ENCODE results near the gene SPPL2C.
"Not testable (repeated sequence)": the region's sequence is repeated elsewhere in the genome, so short reads cannot be mapped to it uniquely, and the experiment has no call there.

Gene SPPL2C

DNA sequence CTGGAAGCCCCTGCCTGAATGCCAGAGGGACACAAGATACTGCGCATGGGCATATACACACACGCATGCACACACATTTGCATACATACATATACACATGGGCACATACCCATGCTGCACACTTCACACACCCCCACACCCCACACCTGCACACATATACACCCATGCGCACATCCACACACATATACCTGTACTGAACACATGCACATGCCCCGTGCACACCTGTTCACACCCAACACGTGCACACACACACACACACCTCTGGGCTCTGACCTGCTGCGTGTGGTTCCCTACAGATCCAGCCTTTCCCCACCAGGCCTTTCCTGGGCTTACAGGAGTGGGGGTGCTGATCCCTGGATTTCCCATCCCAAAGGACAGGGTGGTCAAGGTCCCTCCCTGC lies 6.3 kb downstream of the SPPL2C start:
- H3K27ac Mint-ChIP-seq = no peak overlapping the region
- no peaks in the 10 kb centered on the region for H3K27me3 Mint-ChIP-seq
- no peaks in the 10 kb centered on the region for H3K9me3 Mint-ChIP-seq (ENCODE audit: low read depth)

DNA sequence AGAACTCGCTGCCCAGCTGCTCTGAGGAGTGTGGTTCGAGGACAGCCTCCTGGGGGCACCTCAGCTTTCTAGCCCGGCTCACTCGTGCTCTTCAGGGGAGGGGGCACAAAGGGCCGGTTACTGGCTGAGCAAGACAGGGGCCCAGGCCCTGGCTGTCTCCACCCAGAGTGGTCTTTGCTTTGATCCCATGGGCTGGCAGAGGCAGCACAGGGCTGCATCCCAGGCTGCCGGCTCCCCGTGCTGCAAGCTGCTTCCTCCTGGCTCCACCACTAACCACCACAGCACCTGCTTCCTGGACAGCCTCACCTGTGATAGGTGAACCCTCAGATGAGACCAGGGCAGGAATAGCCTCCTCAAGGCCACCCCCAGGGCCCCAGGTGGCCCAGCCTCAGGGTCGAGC lies 6.8 kb downstream of the SPPL2C start:
- no peaks in the 10 kb centered on the region for H3K9me3 Mint-ChIP-seq (ENCODE audit: low read depth)
- H3K36me3 Mint-ChIP-seq = no peaks in the 10 kb centered on the region
- no peak overlapping the region for H3K27ac Mint-ChIP-seq
- H3K4me3 Mint-ChIP-seq = no peak overlapping the region
- H3K4me1 Mint-ChIP-seq (ENCODE audit: low read depth) = peaks cover 4% of the 10 kb centered on the region
- no peaks in the 10 kb centered on the region for H3K27me3 Mint-ChIP-seq

More for the DNA sequence above, 6.3 kb downstream of the SPPL2C start:
- no peak overlapping the region for H3K4me3 Mint-ChIP-seq
- H3K4me1 Mint-ChIP-seq (ENCODE audit: low read depth) = peaks cover 4% of the 10 kb centered on the region
- H3K36me3 Mint-ChIP-seq = no peaks in the 10 kb centered on the region

DNA sequence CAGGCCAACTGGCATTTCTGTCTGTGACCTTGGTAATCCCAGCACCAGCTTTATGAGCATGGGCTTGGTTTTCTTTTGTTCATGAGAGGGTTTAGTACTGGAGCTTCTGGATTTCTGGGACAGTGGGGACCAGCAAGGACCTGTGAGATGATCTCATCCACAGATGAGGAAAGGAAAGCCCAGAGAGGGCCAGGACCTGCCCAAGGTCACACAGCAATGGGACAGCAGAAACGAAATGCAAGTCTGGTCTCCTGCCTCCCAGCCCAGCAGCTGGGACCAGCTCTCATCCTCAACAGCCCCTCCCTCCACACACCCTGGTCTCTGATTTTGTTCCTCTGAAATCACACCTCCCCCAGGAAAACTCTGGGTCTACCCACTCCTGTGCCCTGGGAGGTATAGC lies 7.2 kb downstream of the SPPL2C start:
- Mint-ChIP-seq H3K4me3 (no peak overlapping the region), H3K27ac (no peak overlapping the region), H3K27me3 (no peaks in the 10 kb centered on the region), H3K9me3 (ENCODE audit: low read depth) (no peaks in the 10 kb centered on the region), H3K36me3 (no peaks in the 10 kb centered on the region), H3K4me1 (ENCODE audit: low read depth) (peaks cover 4% of the 10 kb centered on the region)

DNA sequence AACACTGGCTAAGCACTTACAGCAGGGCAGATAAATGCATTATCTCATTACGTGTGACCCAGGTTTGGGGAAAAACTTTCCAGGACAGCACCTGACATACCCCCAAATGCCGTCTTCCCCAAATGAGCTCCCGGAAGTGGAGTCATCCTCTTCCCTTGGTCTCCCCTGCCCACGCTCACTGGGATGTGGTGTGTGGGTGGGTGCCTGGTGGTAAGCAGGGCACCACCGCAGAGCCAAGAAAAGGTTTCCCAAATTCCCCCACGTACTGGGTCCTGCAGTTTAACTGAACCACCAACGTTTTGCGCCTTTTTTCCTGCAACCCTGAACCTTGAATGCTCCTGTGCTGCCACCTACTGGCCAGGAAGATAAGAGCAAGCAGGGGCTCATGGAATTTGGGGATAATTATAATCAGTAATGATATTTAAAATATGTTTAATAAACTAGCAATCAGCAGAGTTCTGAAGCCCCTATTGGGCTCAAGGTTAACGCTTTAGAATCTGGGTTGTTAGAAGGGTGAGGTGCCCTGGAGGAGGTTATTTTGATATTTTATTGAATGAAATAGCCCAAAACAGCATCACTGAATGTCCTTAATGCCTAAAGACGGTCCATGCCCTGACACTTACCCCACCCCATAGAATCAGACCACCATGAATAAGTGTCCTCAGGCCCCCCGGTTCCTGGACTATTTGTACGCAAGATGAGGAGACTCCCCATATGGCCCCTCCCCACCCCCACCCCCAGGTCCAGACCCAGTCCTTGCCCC lies 8.0 kb downstream of the SPPL2C start:
- H3K4me3 Mint-ChIP-seq = no peak overlapping the region
- H3K27me3 Mint-ChIP-seq = peaks cover 4% of the 10 kb centered on the region
- H3K27ac Mint-ChIP-seq = no peak overlapping the region
- H3K4me1 Mint-ChIP-seq (ENCODE audit: low read depth) = peaks cover 4% of the 10 kb centered on the region
- H3K36me3 Mint-ChIP-seq = no peaks in the 10 kb centered on the region
- H3K9me3 Mint-ChIP-seq (ENCODE audit: low read depth) = no peaks in the 10 kb centered on the region

DNA sequence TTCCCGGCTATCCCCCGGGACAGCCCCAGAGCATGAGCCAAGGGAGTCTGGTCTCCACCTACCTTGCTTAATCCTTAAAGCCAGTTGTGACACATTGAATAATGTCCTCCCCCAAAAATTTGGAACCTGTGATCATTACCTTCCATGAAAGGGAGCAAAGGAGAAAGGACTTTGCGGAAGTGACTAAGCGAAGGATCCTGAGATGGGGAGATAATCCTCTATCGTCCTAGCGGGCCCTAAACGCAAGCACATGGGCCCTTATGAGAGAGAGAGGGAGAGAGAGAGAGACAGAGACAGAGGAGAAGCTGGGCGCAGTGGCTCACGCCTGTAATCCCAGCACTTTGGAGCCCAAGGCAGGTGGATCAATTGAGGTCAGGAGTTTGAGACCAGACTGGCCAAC lies 9.5 kb downstream of the SPPL2C start:
- Mint-ChIP-seq H3K9me3 (ENCODE audit: low read depth) (no peaks in the 10 kb centered on the region), H3K4me1 (ENCODE audit: low read depth) (peaks cover 4% of the 10 kb centered on the region), H3K27ac (no peak overlapping the region), H3K4me3 (no peak overlapping the region), H3K36me3 (no peaks in the 10 kb centered on the region), H3K27me3 (peaks cover 7% of the 10 kb centered on the region)

DNA sequence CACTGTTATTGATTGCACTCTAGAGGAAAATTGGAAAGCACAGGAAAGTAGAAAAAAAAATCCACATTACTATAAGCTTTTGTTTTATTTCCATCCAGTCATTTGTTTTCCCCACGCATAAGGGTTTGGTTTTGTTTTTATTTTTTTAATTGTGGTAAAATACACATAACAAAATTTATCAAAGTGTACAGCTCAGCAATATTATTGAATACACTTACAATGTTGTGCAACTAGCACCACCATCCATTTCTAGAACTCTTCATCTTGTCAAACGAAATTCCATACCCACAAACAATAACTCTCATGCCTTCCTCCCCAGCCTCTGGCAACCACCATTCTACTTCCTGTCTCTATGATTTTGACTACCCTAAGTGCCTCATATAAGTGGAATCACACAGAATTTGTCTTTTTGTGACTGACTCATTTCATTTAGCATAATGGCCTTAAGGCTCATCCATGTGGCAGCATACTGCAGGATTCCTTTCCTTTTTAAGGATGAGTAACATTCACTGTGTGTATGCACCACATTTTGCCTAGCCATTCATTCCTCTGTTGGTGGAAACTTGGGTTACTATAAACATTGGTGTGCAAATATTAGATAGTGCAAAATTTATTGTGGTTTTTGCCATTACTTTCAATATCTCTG lies 11.1 kb downstream of the SPPL2C start:
- peaks cover 4% of the 10 kb centered on the region for H3K4me1 Mint-ChIP-seq (ENCODE audit: low read depth)
- peaks cover 13% of the 10 kb centered on the region for H3K27me3 Mint-ChIP-seq
- no peaks in the 10 kb centered on the region for H3K36me3 Mint-ChIP-seq
- no peak overlapping the region for H3K27ac Mint-ChIP-seq
- H3K9me3 Mint-ChIP-seq (ENCODE audit: low read depth) = no peaks in the 10 kb centered on the region
- no peak overlapping the region for H3K4me3 Mint-ChIP-seq

DNA sequence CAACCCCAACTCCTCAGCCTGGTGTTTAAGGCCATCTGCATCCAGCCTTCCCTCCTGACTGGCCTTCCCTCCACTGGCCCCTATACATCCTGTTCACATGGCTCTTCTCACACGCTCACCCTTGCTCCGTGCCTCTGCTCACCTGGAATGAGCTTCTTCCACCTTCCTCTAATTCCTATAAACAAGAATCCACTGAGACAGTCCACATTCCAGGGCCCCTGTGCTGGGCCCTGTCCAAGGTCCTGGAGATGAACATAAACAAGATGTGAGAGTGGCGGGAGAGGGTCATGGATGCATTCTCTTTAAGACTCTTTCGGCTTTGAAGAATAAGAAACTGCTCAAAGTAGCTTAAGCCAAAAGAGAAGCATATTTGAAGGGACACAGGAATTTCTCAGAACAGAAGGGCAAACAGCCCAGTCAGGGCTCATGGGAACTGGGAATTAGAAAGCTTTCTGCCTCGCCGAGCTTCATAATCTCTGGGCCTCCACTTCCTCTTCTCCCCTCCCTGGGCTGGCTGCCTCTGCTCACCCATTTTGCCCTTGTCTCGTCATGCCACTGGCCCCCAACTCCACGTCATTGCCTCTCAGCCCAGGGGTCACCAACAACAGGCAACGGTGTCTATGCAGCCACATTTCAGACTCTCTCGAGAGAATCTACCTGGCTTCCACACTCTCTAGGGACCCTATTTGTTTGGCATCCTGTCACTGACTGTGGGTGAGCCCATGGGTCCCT lies 13.5 kb downstream of the SPPL2C start:
- peaks cover 2% of the 10 kb centered on the region for H3K4me1 Mint-ChIP-seq (ENCODE audit: low read depth)
- H3K9me3 Mint-ChIP-seq (ENCODE audit: low read depth) = no peaks in the 10 kb centered on the region
- H3K27me3 Mint-ChIP-seq = peaks cover 23% of the 10 kb centered on the region
- H3K4me3 Mint-ChIP-seq = no peak overlapping the region
- H3K27ac Mint-ChIP-seq = no peak overlapping the region
- H3K36me3 Mint-ChIP-seq = no peaks in the 10 kb centered on the region

DNA sequence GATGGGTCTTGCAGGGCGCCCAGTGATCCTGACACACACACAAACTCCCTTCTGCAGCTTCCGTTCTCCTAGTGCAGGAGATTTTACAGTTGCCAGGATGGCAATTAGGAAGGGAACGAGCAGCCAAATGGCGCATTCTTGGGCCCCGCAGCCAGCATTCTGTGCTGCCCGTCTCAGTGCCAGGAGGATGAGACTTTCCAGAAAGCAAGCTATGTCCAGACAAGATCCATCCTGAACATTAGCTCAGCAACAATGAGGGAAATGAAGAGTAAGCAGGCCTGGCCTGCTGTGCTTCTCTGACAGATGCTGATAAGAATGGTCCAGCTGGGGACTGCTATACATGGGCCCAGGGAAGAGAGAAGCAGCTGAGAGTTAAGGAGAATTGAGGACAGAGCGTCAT lies 16.5 kb downstream of the SPPL2C start:
- Mint-ChIP-seq H3K4me3 (no peak overlapping the region), H3K36me3 (no peaks in the 10 kb centered on the region), H3K27ac (no peak overlapping the region), H3K9me3 (ENCODE audit: low read depth) (no peaks in the 10 kb centered on the region), H3K27me3 (peaks cover 23% of the 10 kb centered on the region), H3K4me1 (ENCODE audit: low read depth) (peaks cover 5% of the 10 kb centered on the region)

DNA sequence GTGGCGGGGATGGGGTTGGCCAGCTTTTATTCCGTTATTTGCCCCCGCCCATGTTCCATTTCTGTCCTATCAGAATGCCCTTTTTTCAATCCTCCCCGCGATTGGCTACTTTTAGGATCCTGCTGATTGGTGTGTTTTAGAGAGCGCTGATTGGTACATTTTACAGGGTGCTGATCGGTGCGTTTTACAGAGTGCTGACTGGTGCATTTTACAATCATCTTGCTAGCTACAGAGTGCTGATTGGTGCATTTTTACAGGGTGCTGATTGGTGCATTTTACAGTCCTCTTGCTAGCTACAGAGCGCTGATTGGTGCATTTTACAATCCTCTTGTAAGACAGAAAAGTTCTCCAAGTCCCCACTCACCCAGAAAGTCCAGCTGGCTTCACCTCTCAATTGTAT lies 17.4 kb downstream of the SPPL2C start:
- H3K27ac Mint-ChIP-seq; H3K4me3 Mint-ChIP-seq; H3K9me3 Mint-ChIP-seq (ENCODE audit: low read depth); H3K36me3 Mint-ChIP-seq; H3K4me1 Mint-ChIP-seq (ENCODE audit: low read depth): not testable (repeated sequence)
- peaks cover 23% of the 10 kb centered on the region for H3K27me3 Mint-ChIP-seq

DNA sequence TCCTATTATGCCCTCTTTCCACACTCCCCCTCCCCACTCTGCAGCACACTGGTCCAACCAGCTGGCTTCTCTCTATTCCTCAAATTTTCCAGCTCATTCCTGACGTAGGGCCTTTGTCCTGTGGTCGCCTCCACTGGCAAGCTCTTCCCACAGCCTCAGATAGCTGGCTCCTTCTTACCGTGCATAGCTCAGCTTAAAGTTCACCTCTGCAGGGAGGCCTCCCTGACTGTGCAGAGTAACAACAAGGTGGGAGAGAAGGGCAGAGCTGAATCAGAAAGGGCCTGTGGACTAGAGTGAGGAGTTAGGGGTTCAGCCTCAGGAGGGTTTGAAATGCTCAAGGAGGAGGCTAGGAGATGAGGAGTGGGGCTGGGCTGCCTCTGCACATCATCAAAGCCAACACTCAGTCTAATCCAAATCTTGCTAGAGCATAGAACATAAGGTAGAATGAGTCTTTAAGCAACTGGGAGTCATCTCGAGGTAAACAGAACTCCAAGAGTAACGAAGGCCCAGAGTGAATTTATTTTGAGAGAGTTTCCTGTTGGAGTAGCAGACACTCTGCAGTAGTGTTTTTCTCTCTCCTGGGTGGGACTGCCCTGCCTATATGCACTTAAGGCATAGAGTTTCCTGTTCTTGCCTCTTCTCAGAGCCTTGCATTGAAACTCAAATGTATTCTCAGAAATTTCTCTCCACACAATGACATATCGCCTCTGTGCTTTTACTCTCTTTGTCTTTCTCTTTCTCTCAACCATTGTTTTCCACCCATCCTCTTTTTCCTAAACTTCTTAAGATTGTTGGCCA lies 19.4 kb downstream of the SPPL2C start:
- Mint-ChIP-seq H3K4me3 (no peak overlapping the region), H3K9me3 (ENCODE audit: low read depth) (no peaks in the 10 kb centered on the region), H3K27me3 (peaks cover 19% of the 10 kb centered on the region)

DNA sequence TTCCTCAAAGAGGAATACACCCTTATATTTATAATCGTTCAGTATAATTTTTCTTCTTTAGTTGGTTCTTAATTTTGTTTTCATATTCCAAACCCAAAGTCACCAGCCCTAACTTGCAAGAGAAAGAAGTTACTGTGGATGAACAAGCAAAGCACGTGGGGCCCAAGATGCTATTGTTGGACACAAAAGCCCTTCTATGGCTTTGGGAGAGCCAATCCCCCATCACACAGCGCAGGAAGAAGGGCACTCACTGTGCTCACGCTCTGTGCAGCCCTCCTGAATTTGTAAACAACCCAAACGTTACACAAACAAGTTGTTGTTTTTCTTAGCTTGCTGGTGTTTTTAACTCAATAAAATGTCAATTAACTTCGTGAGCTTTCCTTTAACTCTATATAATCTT lies 22.5 kb downstream of the SPPL2C start:
- Mint-ChIP-seq H3K36me3 (no peaks in the 10 kb centered on the region), H3K4me1 (ENCODE audit: low read depth) (peaks cover 5% of the 10 kb centered on the region), H3K9me3 (ENCODE audit: low read depth) (no peaks in the 10 kb centered on the region), H3K4me3 (no peak overlapping the region), H3K27ac (no peak overlapping the region), H3K27me3 (peaks cover 7% of the 10 kb centered on the region)

More for the DNA sequence above, 19.4 kb downstream of the SPPL2C start:
- Mint-ChIP-seq H3K4me1 (ENCODE audit: low read depth) (peaks cover 5% of the 10 kb centered on the region), H3K36me3 (no peaks in the 10 kb centered on the region), H3K27ac (no peak overlapping the region)

DNA sequence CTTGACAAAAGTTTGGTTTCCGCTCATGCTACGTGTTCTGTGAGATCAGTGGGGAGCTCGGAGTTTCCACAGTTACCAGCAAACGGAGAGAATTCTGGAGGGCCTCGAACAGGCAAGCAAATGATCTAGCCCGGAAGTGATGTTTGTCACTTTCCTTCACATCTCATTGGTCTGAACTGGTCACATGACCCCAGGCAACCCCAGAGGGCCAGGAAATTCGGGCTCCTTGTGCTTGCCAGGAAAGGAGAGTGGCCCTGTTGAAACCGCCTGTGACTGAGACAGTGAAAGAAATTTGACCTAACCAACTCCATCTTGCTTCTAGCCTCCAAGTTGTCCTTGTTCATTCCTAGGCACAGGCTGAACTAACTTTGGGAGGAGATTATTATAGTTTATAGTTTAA lies 23.0 kb downstream of the SPPL2C start:
- H3K27ac Mint-ChIP-seq = no peak overlapping the region
- H3K27me3 Mint-ChIP-seq = peaks cover 5% of the 10 kb centered on the region
- H3K9me3 Mint-ChIP-seq (ENCODE audit: low read depth) = no peaks in the 10 kb centered on the region
- H3K36me3 Mint-ChIP-seq = no peaks in the 10 kb centered on the region
- no peak overlapping the region for H3K4me3 Mint-ChIP-seq
- H3K4me1 Mint-ChIP-seq (ENCODE audit: low read depth) = peaks cover 5% of the 10 kb centered on the region

DNA sequence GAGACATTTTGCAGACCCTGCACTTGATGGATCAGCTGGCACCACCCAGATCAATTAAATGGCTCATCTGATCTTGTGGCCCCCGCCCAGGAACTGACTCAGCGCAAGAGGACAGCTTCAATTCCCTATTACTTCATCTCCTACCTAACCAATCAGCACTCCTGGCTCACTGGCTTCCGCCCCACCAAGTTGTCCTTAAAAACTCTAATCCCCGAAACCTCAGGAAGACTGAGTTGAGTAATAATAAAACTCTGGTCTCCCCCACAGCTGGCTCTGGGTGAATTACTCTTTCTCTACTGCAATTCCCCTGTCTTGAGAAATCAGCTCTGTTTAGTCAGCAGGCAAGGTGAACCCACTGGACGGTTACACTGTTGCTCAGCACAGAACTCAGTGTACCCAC lies 23.6 kb downstream of the SPPL2C start:
- Mint-ChIP-seq H3K4me1 (ENCODE audit: low read depth) (peaks cover 7% of the 10 kb centered on the region), H3K4me3 (no peak overlapping the region), H3K9me3 (ENCODE audit: low read depth) (no peaks in the 10 kb centered on the region), H3K36me3 (no peaks in the 10 kb centered on the region), H3K27me3 (peaks cover 3% of the 10 kb centered on the region), H3K27ac (no peak overlapping the region)

DNA sequence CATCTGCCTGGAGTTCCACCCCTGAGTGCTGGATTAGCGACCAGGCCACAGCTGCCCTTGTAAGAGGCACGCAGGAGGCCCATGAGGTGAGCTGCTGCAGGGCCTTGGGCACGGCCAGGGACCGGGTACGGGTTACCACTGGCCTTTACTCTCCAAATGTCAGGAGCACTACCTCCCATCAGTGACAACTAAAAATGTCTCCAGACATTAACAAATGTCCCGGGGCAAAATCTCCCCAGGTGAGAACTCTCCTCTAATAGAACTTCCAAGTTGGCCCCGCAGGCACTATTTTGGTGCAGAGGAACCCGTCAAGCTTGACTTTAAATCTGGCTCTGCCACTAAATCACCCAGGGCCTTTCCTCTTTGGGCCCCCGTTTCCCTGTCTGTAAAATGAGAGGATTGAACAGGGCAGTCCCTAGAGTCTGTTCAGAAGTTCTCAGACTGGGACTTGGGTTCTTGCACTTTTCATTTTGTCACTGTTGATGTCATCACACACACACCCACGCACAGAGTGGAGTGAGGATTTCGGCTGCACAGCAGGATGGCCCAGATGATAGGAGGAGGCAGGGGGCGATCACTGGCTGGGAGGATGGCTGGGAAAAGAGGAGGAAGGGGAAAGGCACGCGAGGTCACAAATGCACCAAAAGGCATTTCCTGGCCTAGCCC lies 25.1 kb downstream of the SPPL2C start:
- Mint-ChIP-seq H3K4me1 (ENCODE audit: low read depth) (peaks cover 11% of the 10 kb centered on the region), H3K4me3 (no peak overlapping the region), H3K36me3 (no peaks in the 10 kb centered on the region), H3K27ac (no peak overlapping the region), H3K9me3 (ENCODE audit: low read depth) (no peaks in the 10 kb centered on the region), H3K27me3 (peaks cover 3% of the 10 kb centered on the region)
